GM12874 (cell line): ENCODE results near the gene OTC.

Experiments used
- TF ChIP-seq, protein P1 (sequence below): IDR thresholded peaks from 2 replicates; pipeline ENCODE4 v1.5.1; 2011; ENCODE audit warnings: low read depth, mild to moderate bottlenecking, control low read depth, low read length, moderate library complexity; ENCODE audit not compliant: insufficient read depth

The OTC gene

DNA sequence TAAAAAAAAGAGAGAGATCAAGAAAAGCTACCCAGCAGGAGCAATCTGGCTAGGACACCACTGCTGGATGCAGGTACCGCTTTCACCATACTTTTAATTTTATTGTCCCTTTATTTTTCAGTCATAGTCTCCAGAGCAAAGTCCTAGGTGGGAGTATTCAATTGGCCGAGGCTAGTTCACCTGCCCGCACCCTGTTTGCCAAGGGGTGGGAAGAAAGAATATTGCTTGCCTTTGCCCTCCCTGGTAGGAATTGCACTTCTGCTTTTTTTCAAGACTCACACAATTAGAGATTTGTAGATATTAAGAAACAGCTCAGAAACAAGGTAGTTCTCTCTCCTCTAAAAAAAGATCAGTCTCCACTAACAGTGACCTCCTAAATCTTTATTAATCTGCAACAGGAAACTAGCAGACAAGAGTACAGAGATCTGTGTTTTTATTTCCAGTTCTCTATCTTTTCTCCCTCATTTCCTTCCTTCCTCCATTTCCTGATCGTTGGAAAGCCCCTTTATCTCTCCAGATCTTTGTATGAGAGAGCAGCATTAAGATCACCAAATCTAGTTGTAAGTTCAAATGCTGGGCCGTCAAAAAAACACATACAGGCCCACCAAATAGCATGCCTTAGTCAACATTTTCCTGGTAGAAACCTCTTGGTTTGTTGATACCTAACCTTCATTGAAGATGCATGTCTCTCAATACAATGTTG is 15.7 kb upstream of the OTC start:
- TF ChIP-seq, protein P1, sequence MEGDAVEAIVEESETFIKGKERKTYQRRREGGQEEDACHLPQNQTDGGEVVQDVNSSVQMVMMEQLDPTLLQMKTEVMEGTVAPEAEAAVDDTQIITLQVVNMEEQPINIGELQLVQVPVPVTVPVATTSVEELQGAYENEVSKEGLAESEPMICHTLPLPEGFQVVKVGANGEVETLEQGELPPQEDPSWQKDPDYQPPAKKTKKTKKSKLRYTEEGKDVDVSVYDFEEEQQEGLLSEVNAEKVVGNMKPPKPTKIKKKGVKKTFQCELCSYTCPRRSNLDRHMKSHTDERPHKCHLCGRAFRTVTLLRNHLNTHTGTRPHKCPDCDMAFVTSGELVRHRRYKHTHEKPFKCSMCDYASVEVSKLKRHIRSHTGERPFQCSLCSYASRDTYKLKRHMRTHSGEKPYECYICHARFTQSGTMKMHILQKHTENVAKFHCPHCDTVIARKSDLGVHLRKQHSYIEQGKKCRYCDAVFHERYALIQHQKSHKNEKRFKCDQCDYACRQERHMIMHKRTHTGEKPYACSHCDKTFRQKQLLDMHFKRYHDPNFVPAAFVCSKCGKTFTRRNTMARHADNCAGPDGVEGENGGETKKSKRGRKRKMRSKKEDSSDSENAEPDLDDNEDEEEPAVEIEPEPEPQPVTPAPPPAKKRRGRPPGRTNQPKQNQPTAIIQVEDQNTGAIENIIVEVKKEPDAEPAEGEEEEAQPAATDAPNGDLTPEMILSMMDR, result no peak

DNA sequence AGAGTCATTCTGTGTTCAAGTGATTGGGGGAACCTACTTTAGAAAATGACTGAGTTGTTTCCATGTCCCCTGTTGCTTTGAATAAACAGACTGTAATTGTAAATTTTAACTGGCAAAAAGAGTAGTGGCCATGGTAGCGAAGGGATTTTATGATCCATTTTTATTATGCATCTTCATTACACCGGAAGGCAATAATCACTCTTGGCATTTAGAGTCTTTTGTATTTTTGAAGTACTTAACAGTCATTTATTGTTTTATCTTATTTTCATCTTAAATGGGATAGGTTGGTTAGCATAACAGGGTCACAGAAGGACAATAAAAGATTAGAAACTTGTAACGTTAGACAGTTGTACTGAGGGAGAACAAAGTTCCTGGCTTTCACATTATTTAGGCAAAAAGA is 11.0 kb upstream of the OTC start:
- TF ChIP-seq, protein P1, result no peak

DNA sequence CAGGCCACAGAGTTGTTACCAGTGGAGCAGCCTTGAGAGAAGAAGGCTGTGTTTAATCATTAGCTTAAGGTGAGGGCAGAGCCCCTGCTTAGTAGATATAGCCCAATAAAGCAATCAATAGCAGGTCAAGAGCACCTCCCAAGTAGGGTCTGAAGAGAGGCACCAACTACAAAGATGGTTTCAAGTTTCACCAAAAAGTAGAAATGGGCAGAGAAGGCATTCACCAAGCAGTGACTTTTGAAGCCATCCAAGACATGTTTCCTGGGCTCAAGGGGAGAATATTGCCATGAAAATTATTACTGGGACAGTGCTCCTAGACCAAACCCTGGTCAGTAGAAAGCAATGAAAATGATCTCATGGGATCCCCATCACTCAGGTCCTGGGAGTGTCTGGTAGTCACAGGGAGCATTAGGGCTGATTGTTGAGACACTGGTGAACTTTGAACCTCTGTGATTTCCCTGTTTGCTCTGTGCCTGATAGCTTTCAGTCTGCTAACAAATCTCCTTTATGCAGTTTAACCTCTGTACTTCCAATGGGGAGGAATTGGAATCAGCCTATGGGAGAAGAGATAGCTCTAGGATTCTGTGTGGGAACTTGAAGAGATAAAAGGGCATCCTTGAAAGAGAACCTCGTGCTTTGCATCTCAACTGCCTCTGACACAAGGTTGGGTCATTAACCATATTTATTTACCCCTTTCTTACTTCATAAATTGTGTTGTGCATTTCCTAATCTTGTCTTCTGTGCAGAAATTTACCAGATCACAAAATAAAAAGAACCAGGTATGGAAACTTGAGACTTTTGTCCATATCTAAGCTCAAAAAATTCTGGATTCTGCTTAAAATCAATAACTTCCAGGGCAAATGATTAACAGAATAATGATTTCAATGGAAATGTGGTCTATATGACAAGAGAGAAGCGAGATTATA is 9.3 kb upstream of the OTC start:
- TF ChIP-seq, protein P1, result no peak

DNA sequence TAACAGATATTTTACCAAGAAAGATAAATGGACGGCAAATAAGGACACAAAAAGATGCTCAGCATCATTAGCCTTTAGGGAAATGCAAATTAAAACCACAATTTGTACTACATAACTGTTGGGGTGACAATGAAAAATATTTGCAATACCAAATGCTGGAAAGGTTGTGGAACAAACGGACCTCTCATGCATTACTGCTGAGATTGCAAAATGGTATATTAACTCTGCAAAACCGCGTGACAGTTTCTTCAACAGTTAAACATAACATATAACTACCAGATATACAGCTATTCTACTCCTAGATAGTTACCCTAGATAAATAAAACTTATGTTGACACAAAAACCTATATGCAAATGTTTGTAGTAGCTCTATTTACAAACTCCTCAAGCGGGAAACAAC is 6.3 kb upstream of the OTC start:
- TF ChIP-seq, protein P1, result no peak

DNA sequence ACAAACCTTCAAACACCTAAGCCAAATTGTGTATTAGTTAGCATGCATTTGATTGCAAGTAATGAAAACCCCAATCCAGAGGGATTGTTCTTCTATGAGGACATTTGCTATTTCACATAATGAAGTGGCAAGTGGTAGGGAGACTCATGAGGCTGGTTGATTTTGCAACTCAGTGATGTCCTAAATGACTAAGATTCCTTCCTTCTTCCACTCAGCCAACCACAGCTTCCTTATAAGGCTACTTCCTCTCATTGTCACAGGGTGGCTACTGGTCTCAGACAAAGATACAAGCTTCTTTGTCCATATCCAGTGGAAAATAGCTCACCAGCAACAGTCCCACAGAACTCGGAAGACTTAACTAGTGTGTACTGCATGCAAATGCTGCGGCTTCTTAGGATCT is 5.3 kb upstream of the OTC start:
- TF ChIP-seq, protein P1, result no peak

DNA sequence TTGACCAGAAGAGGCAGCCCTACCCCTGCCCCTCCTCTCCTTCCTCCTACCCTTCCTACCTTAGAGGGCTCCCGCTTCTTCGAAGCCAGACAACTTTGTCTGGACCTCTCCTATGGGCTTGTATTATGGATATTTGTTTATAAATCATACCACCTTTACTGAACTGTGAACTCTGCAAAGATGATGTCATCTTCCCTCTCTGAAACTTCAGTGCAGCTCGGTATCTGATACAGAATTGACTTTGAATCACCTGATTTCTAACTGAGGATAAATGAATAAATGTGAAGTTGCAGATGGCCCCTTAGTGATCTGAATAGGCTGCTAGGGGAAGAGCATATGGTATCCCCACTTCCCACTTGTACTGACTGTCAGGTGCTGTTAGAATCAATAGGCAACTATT is 1.1 kb upstream of the OTC start:
- TF ChIP-seq, protein P1, result no peak

DNA sequence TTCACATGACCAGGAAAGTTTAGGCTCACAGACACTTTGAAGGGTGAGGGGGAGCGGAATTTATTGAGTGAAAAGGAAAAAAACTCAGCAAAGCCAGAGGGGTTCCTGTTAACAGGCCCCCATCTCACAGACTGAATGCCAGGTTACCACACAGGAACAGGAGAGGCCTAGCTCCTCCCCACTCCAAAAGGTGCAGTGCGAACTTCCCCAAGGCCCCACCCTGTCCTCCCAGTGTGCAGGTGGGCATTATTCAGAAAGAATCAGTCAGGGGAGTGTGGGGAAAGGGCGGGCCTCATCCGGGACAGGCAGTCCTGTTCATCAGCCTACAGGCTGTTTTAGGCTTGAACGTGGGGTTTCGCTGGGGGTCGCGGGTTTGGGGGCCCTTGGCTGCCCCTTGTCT is 4.0 kb downstream of the OTC start:
- TF ChIP-seq, protein P1, result no peak
